HepG2 (cell line): ENCODE data around the gene VSIG10L. TPM values are rescaled to one million over a fixed set of nuclear protein-coding genes. Genes with fewer than 3 reads are reported as not detected.

Source experiments
- FOXP1 ChIP-seq, 2 experiments: fragments of 450-650 bp in 1 of 2; IDR thresholded peaks; 2 replicates each; pipeline ENCODE4 v1.6.1; 2017 to 2018; ENCODE audit warnings: antibody characterized with exemption in 1 of 2
- GATAD1 ChIP-seq: IDR thresholded peaks from 2 replicates; pipeline ENCODE4 v1.6.1; 2016; ENCODE audit warnings: missing genetic modification reagents, missing compliant biosample characterization
- HIVEP1 ChIP-seq: sonication (generic); formaldehyde crosslinking; IDR thresholded peaks from 2 replicates; pipeline ENCODE4 v1.4.0; 2020; ENCODE audit warnings: mild to moderate bottlenecking, missing genetic modification reagents
- LCORL ChIP-seq, 2 experiments: fragments of 450-650 bp in 1 of 2; sonication (generic) in 1 of 2; formaldehyde crosslinking in 1 of 2; IDR thresholded peaks; 2 replicates each; pipeline versions ENCODE4 v1.5.0 to v1.6.1; 2017 to 2020; ENCODE audit warnings: antibody characterized with exemption in 1 of 2, missing genetic modification reagents in 1 of 2
- MAF1 ChIP-seq: sonication (generic); formaldehyde crosslinking; IDR thresholded peaks from 2 replicates; pipeline ENCODE4 v1.5.0; 2020; ENCODE audit warnings: missing genetic modification reagents, borderline replicate concordance
- MIER2 ChIP-seq: IDR thresholded peaks from 2 replicates; pipeline ENCODE4 v1.6.1; 2016; ENCODE audit warnings: missing biosample characterization, missing genetic modification reagents
- NCOA1 ChIP-seq: sonication (generic); formaldehyde crosslinking; IDR thresholded peaks from 2 replicates; pipeline ENCODE4 v1.9.0; 2021; ENCODE audit warnings: missing genetic modification reagents
- POLR2AphosphoS2 ChIP-seq: IDR thresholded peaks from 2 replicates; pipeline ENCODE4 v1.6.1; 2011; ENCODE audit warnings: low read depth, low read length, improper control_type of control experiment
- RXRA ChIP-seq: sonication (generic); formaldehyde crosslinking; IDR thresholded peaks from 2 replicates; pipeline ENCODE4 v1.5.1; 2020; ENCODE audit warnings: missing genetic modification reagents
- SIN3B ChIP-seq: fragments of 150-350 bp; IDR thresholded peaks from 2 replicates; pipeline ENCODE4 v1.6.1; 2014; ENCODE audit warnings: low read length
- TBX2 ChIP-seq: sonication (generic); formaldehyde crosslinking; IDR thresholded peaks from 2 replicates; pipeline ENCODE4 v1.5.0; 2020; ENCODE audit warnings: missing genetic modification reagents, mild to moderate bottlenecking, borderline replicate concordance
- TMF1 ChIP-seq: sonication (generic); formaldehyde crosslinking; IDR thresholded peaks from 2 replicates; pipeline ENCODE4 v1.8.1; 2022; ENCODE audit warnings: low read depth, missing genetic modification reagents
- ZKSCAN5 ChIP-seq: sonication (generic); formaldehyde crosslinking; IDR thresholded peaks from 2 replicates; pipeline ENCODE4 v1.5.1; 2020; ENCODE audit warnings: mild to moderate bottlenecking, missing genetic modification reagents
- ZNF234 ChIP-seq: sonication (generic); formaldehyde crosslinking; conservative IDR thresholded peaks from 2 replicates; pipeline ENCODE4 v1.5.1; 2020; ENCODE audit warnings: mild to moderate bottlenecking, missing genetic modification reagents
- ZNF713 ChIP-seq: sonication (generic); formaldehyde crosslinking; IDR thresholded peaks from 2 replicates; pipeline ENCODE4 v1.4.0; 2020; ENCODE audit warnings: mild to moderate bottlenecking, missing genetic modification reagents
- polyA plus RNA-seq, 8 experiments: library from polyadenylated mRNA; depleted of rRNA in 3 of 8; stranded (reverse) in 7 of 8; unstranded in 1 of 8; fragments of >200 nt; fragmentation: Illumina TruSeq in 4 of 8; extraction: Trizol in 4 of 8; gene quantifications; 2 replicates each; pipeline versions ENCODE4 v1.2.1 to v1.2.3, GENCODE V29; 2011 to 2016; ENCODE audit warnings: low read depth in 4 of 8, missing spikeins in 1 of 8, mixed read lengths in 1 of 8; ENCODE audit not compliant: insufficient read depth in 1 of 8
- total RNA-seq, 5 experiments: library from RNA; depleted of rRNA; stranded (reverse); fragments of >200 nt; fragmentation: Illumina TruSeq; extraction: Trizol; gene quantifications; 2 replicates each; pipeline ENCODE4 v1.2.3, GENCODE V29; 2016; ENCODE audit warnings: low read depth in 1 of 5
- TF ChIP-seq, protein P1 (sequence below): sonication (generic); formaldehyde crosslinking; IDR thresholded peaks from 2 replicates; pipeline ENCODE4 v1.4.0; 2020; ENCODE audit warnings: missing genetic modification reagents
- TF ChIP-seq, protein P2 (sequence below): sonication (generic); formaldehyde crosslinking; conservative IDR thresholded peaks from 2 replicates; pipeline ENCODE4 v1.5.0; 2020; ENCODE audit warnings: missing genetic modification reagents
- TF ChIP-seq, protein P3 (sequence below): sonication (generic); formaldehyde crosslinking; IDR thresholded peaks from 2 replicates; pipeline ENCODE4 v1.4.0; 2020; ENCODE audit warnings: low read depth, mild to moderate bottlenecking, missing genetic modification reagents

The VSIG10L gene
- total and polyA plus RNA-seq, 2 of the 13 experiments (the other 11 are each of a cell fraction or from before 2014, with no cell fraction given), result 2.7 to 8.5 TPM

GRCh38 chr19:51366389-51367254 lies 24.7 kb upstream of the VSIG10L start (continued):
- TF ChIP-seq, protein P1, sequence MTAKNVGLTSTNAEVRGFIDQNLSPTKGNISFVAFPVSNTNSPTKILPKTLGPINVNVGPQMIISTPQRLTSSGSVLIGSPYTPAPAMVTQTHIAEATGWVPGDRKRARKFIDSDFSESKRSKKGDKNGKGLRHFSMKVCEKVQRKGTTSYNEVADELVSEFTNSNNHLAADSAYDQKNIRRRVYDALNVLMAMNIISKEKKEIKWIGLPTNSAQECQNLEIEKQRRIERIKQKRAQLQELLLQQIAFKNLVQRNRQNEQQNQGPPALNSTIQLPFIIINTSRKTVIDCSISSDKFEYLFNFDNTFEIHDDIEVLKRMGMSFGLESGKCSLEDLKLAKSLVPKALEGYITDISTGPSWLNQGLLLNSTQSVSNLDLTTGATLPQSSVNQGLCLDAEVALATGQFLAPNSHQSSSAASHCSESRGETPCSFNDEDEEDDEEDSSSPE (CRISPR knock-in tag), result peak; percentile 56
- TF ChIP-seq ZNF234 (no peak), LCORL (IDR thresholded peaks at IDR 0.05) (no peak), LCORL (CRISPR knock-in tag; IDR thresholded peaks at IDR 0.05) (peak; percentile 9; the same call in 1 of the 2 replicates), RXRA (peak; percentile 97), ZKSCAN5 (CRISPR knock-in tag) (no peak), MAF1 (CRISPR knock-in tag) (peak; percentile 7; the same call in 1 of the 2 replicates), SIN3B (no peak), FOXP1 (IDR thresholded peaks at IDR 0.05) (no peak), FOXP1 (CRISPR knock-in tag; IDR thresholded peaks at IDR 0.05) (no peak), TBX2 (CRISPR knock-in tag) (0 out of 2 replicates have a peak, but pooled peaks have one; percentile 28), MIER2 (CRISPR knock-in tag) (peak; percentile 27; the same call in 1 of the 2 replicates), HIVEP1 (CRISPR knock-in tag) (no peak; the same call in 1 of the 2 replicates), POLR2AphosphoS2 (0 out of 2 replicates have a peak, but pooled peaks have one; percentile 20), TMF1 (CRISPR knock-in tag) (no peak; the same call in 1 of the 2 replicates), ZNF713 (no peak), NCOA1 (0 out of 2 replicates have a peak, but pooled peaks have one; percentile 33), GATAD1 (CRISPR knock-in tag) (peak; percentile 19; the same call in 1 of the 2 replicates)
- TF ChIP-seq, protein P2, sequence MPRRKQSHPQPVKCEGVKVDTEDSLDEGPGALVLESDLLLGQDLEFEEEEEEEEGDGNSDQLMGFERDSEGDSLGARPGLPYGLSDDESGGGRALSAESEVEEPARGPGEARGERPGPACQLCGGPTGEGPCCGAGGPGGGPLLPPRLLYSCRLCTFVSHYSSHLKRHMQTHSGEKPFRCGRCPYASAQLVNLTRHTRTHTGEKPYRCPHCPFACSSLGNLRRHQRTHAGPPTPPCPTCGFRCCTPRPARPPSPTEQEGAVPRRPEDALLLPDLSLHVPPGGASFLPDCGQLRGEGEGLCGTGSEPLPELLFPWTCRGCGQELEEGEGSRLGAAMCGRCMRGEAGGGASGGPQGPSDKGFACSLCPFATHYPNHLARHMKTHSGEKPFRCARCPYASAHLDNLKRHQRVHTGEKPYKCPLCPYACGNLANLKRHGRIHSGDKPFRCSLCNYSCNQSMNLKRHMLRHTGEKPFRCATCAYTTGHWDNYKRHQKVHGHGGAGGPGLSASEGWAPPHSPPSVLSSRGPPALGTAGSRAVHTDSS (CRISPR knock-in tag), result no peak
- TF ChIP-seq, protein P3, sequence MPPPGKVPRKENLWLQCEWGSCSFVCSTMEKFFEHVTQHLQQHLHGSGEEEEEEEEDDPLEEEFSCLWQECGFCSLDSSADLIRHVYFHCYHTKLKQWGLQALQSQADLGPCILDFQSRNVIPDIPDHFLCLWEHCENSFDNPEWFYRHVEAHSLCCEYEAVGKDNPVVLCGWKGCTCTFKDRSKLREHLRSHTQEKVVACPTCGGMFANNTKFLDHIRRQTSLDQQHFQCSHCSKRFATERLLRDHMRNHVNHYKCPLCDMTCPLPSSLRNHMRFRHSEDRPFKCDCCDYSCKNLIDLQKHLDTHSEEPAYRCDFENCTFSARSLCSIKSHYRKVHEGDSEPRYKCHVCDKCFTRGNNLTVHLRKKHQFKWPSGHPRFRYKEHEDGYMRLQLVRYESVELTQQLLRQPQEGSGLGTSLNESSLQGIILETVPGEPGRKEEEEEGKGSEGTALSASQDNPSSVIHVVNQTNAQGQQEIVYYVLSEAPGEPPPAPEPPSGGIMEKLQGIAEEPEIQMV (CRISPR knock-in tag), result no peak
